Activated CD8-positive, alpha-beta memory T cell treated with anti-CD3 and anti-CD28 coated beads, Interleukin-2, amount 50 U/mL, for 24 hours (primary cell): ENCODE measurements around the gene MTOR.
A peak's percentile ranks its signal among the peaks of the same experiment; 100 is the strongest.
"Not testable (repeated sequence)": the region's sequence is repeated elsewhere in the genome, so short reads cannot be mapped to it uniquely, and the experiment has no call there.

Experiments used
- DNase-seq: peaks from one replicate; pipeline ENCODE4 v3.0.0-alpha.2; 2020; ENCODE audit errors: extremely low read depth

MTOR gene

GRCh38 chr1:11262171-11263049 lies at the start of gene MTOR:
Gene MTOR, minus strand, starts transcription at chr1:11262551. Its CDS starts 3,142 bp downstream, at chr1:11259409.
- DNase-seq = peak; percentile 97

- no peak for DNase-seq
These were observed 47.0 kb upstream of the MTOR start for GRCh38 chr1:11309385-11309784.

- DNase-seq = no peak
These were observed 46.4 kb upstream of the MTOR start for GRCh38 chr1:11308699-11309224.

- DNase-seq = no peak
These were observed 45.5 kb upstream of the MTOR start for GRCh38 chr1:11307852-11308251.

GRCh38 chr1:11305516-11305915 lies 43.2 kb upstream of the MTOR start:
- not testable (repeated sequence) for DNase-seq

- no peak for DNase-seq
These were observed 40.0 kb upstream of the MTOR start for GRCh38 chr1:11302366-11302765.

- DNase-seq = no peak
These were observed 39.2 kb upstream of the MTOR start for GRCh38 chr1:11301601-11302000.

GRCh38 chr1:11299225-11299574 lies 36.8 kb upstream of the MTOR start:
- DNase-seq = no peak

- DNase-seq = no peak
These were observed 36.3 kb upstream of the MTOR start for GRCh38 chr1:11298390-11299224.

- DNase-seq = not testable (repeated sequence)
These were observed 35.4 kb upstream of the MTOR start for GRCh38 chr1:11297774-11298173.

GRCh38 chr1:11295905-11296304 lies 33.6 kb upstream of the MTOR start:
- DNase-seq = no peak

- DNase-seq = no peak
These were observed 32.6 kb upstream of the MTOR start for GRCh38 chr1:11294951-11295350.

GRCh38 chr1:11293856-11294255 lies 31.5 kb upstream of the MTOR start:
- no peak for DNase-seq

GRCh38 chr1:11291049-11291448 lies 28.7 kb upstream of the MTOR start:
- DNase-seq = no peak

GRCh38 chr1:11289064-11289463 lies 26.7 kb upstream of the MTOR start:
- DNase-seq = no peak

- DNase-seq = no peak
These were observed 24.5 kb upstream of the MTOR start for GRCh38 chr1:11286735-11287410.

- DNase-seq = no peak
These were observed 23.8 kb upstream of the MTOR start for GRCh38 chr1:11285883-11286734.

- DNase-seq = no peak
These were observed 22.4 kb upstream of the MTOR start for GRCh38 chr1:11284784-11285183.

- no peak for DNase-seq
These were observed 20.8 kb upstream of the MTOR start for GRCh38 chr1:11283151-11283550.

GRCh38 chr1:11281518-11282331 lies 19.4 kb upstream of the MTOR start:
- no peak for DNase-seq
